GM19099 (cell line): ENCODE data around the gene SPG21.

Experiments used
- POLR2A ChIP-seq: IDR thresholded peaks from 3 replicates; pipeline ENCODE4 v1.6.1; 2011; ENCODE audit warnings: low read depth; ENCODE audit not compliant: insufficient read length; ENCODE audit errors: extremely low read depth

The SPG21 gene

DNA sequence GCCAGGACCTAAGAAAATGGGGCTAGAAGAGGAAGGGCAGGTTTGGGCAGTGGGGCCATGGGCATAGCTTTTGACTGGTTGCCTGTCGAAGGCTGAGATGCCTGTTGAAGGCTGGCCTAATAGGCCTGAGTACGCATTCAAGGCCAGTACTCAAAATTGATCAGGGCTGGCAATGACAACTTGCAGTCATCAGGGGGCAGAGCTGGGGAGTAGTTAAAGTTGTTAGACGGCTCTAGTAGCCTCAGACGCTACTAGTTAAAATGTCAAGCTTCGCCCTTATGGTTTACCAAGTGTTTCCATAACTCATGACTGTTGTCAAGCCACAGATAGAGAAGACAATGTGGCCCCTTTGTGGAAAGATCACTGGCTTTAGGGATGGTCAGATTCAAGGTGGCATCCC, 28.7 kb downstream of the SPG21 start:
- no peak for TF ChIP-seq POLR2A

- TF ChIP-seq POLR2A = no peak
Measured at GRCh38 chr15:64960153-64960552, 29.6 kb downstream of the SPG21 start.

- TF ChIP-seq POLR2A = no peak
Measured at GRCh38 chr15:64959128-64959527, 30.6 kb downstream of the SPG21 start.

DNA sequence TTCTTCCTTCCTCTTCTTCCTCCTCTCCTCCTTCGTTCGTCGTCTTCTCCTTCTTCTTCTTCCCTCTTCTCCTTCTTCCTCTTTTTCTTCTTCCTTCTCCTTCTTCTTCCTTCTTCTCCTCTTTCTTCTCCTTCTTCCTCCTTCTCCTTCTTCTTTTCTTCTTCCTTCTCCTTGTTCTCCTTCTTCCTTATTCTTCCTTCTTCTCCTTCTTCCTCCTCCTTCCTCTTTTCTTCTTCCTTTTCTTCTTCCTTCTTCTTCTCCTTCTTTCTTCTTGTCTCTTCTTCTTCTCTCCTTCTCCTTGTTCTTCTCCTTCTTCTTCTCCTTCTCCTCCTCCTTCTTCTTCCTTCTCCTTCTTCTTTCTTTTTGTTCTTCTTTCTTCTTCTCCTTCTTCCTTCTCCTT, 35.3 kb downstream of the SPG21 start:
- TF ChIP-seq POLR2A = no peak

GRCh38 chr15:64951777-64952418, 37.8 kb downstream of the SPG21 start:
- no peak for TF ChIP-seq POLR2A

DNA sequence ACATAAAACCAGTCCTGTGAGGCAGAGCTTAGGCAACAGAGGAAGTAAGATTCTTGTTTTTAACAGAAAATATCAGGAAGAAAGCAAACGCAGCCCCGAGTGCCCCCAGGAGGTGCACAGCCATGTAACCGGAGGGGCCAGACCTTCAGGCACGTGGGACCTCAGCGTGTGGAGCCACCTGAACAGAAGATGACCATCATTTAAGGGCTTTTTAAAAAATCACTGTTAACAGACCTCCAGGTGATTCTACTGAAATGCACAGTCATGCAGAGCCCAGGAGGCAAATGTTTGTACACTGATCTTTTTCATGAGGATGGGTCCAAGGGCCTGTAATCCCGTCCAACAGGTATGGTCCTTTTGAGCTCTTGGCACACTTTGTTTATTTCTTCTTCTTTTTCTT, 38.8 kb downstream of the SPG21 start:
- no peak for TF ChIP-seq POLR2A

DNA sequence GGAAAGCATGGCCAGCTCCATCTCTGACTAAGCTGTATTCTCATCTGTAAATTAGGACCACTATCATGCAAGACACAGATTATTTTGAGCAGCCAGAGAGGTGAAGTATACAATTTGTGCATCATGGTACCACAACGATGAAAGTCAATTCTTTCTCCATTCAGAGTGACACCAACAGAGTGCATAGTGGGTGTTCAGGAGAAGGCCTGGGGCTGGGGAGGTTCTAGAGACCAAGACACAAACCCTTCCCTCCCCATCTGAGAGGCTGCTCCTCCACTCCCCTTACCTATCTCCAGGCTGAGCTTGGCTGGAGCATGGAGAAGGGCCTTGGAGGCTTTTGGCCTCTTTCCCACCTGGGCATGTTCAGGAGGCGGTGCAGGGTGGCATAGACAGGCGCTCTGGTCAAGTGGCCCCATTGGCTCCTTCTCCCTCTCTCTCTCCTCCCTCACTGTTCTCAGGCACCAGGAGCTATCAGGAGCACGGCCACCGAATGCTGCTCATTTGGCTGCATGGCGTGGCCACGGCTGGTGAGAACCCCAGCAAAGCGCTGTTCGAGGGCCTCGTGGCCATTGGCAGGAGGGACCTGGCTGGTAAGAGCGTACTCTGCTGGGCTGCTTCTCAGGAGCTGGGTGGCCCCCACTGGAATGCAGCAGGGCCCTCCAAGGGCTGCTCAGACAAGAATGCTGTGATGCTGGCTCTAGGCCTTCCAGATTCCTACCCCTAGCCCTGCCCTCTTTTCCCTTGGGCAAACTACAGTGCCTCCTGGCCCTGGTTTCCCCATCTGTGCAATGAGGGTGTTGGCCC, 40.1 kb downstream of the SPG21 start:
- no peak for TF ChIP-seq POLR2A

DNA sequence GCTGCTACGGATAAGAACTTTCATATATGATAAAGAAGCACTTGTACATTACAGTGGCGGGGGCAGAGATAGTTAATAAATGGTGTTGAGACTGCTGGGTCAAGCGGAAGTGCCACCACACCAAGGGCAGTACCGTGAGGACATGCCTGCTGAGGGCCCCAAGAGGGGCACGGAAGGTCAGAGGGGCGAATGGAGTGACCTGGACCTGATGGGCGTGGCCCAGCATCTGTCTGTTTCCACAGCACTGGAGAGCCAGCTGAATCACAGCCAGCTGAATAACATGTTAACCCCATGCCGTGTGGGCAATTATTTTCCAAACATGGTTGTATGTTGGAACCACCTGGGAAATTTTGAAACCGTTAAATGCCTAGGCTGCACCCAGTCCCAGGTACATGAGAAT, 40.8 kb downstream of the SPG21 start:
- no peak for TF ChIP-seq POLR2A

- TF ChIP-seq POLR2A = no peak
Measured at GRCh38 chr15:64947211-64947610, 42.5 kb downstream of the SPG21 start.

GRCh38 chr15:64944961-64945360, 44.8 kb downstream of the SPG21 start:
- TF ChIP-seq POLR2A = no peak

DNA sequence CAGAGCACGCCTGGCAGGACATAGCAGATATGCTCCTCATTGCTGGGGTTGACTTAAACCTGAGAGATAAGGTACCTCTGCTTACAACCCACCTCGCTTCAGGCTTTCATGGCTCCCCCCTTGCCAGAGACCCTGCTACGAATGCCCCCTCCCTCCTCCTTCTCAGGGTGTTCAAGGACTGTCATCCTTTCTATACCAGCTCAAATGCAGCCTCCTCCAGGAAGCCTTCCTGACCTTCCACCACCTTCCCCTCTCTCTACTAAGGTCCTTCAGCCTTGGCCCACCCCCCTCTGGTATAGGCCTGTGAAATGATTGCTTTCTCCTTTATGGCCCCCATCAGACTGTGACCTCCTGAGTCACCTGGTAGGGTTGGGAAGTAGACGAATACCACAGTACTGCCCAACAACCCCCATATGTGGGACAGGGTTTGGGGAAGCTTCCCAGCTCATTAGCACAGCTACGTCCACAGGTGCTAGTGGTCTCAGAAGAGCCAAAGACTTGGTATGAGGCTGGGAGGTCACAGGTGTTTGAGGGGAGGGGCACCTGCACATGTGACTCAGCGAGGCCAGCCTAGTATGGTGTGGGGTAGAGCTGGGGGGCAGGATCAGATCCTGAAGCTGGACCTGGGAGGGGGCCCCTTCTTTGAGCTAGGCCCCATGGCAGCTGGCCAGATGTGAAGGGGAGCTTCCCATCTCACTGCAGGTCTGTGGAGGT, 46.0 kb downstream of the SPG21 start:
- TF ChIP-seq POLR2A = no peak

DNA sequence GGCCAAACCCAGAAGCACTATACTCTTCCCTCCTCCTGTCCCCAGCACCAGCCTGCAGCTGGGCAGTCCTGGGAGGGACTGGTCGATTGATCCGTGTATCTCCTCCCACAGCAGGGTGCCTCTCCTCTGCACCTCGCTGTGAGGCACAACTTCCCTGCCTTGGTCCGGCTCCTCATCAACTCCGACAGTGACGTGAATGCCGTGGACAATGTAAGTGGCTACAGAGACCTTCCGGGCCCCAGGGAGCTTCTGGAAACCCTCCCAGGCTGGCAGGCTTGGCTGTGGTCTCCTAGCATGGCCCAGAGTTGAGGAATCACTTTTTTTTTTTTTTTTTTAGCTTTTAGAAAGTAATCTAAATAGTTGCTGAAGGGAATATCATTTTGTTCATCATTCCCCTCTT, 47.4 kb downstream of the SPG21 start:
- no peak for TF ChIP-seq POLR2A

DNA sequence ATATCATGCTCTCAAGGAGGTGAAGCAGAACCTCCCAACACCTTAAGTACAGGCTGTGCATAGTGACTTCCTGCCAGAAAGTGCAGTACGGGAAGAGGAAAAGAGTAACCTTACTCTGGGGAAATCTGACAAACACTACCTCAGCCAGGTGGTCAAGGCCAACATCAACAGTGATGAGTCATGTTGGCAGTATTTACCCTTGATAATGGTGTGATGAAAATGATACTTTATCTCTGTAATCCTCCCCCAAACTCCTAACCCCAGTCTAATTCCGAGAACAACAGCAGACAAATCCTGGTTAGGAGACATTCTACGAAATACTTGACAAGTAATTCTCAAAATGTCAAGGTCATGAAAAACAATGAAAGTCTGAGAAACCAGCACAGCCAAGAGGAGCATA, 51.5 kb downstream of the SPG21 start:
- TF ChIP-seq POLR2A = no peak

- no peak for TF ChIP-seq POLR2A
Measured at GRCh38 chr15:64934023-64934422, 55.7 kb downstream of the SPG21 start.

DNA sequence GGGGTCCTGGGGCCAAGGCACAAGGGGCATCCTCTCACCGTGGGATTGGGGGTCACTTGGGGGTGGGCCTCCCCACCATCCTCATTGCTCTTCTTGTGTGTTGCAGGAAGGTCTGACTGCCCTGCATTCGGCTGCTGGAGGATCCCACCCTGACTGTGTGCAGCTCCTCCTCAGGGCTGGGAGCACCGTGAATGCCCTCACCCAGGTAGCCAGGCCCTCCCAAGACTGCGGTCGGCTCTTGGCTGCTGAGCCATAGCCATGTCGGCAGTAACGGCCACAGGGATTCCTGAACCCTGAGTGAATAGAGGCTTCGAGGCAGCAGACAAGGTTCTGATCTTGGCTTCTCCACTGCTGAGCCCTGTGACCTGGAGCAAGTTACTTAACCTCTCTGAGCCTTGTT, 58.3 kb downstream of the SPG21 start:
- TF ChIP-seq POLR2A = no peak

DNA sequence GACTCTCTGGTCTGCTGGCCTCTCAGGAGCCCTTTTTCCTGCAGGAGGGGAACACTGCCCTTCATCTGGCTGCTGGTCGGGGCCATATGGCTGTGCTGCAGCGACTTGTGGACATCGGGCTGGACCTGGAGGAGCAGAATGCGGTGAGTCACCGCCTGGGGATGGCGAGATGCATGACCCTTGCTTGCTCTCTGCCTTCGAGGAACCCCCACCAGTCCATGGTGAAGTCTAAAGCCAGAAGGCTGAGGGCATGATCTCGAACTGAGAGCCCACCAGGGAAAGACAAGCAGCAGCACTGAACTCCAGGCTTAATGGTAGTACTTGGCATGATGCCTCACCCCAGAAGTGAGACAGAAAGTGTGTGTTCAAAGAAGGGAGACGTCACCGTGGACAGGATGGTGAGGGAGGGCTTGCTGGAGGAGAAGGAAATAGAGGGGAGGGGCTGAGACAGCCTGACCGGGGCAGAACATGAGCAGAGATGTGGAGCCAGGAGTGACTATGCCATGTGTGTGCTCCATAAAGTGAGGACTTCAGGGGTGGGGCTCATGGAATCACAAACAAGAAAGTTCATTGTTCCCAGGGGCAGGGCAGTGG, 58.8 kb downstream of the SPG21 start:
- TF ChIP-seq POLR2A = no peak

- TF ChIP-seq POLR2A = peak; percentile 35
Measured at GRCh38 chr15:64930019-64930652, 59.6 kb downstream of the SPG21 start.
